ENCODE results near the gene FBXO28. TPM values are rescaled to one million over a fixed set of nuclear protein-coding genes. Genes with fewer than 3 reads are reported as not detected.

The FBXO28 gene
- total RNA-seq, 1 donor from 2014 or later = 24.3 TPM

GRCh38 chr1:224183591-224184312, 69.8 kb downstream of the FBXO28 start:
- H3K27ac Mint-ChIP-seq = peak overlapping the region; percentile 85
- H3K4me3 Mint-ChIP-seq (ENCODE audit: low read depth) = peak overlapping the region; percentile 93
- no peaks in the 10 kb centered on the region for H3K9me3 Mint-ChIP-seq
- intact Hi-C loops (cut with micrococcal nuclease) = loop anchor here (1.0 to 10.0 kb wide), 9 partner anchors 9 to 441 kb away; partner anchors contain the start of genes FBXO28 and WDR26
- peaks cover 44% of the 10 kb centered on the region for H3K4me1 Mint-ChIP-seq (ENCODE audit: low read depth)
- peak; percentile 60 for DNase-seq (ENCODE audit: low spot score)
- H3K36me3 Mint-ChIP-seq (ENCODE audit: low read depth) = peaks cover 39% of the 10 kb centered on the region
- H3K27me3 Mint-ChIP-seq (ENCODE audit: low read depth) = peaks cover 6% of the 10 kb centered on the region

GRCh38 chr1:224185208-224185607, 71.3 kb downstream of the FBXO28 start:
- Mint-ChIP-seq H3K27ac (peak overlapping the region; percentile 85), H3K36me3 (ENCODE audit: low read depth) (peaks cover 49% of the 10 kb centered on the region), H3K9me3 (no peaks in the 10 kb centered on the region), H3K27me3 (ENCODE audit: low read depth) (peaks cover 4% of the 10 kb centered on the region), H3K4me1 (ENCODE audit: low read depth) (peaks cover 49% of the 10 kb centered on the region), H3K4me3 (ENCODE audit: low read depth) (peak overlapping the region; percentile 93)
- intact Hi-C loops (cut with micrococcal nuclease) = loop anchor here (10.0 kb wide), 2 partner anchors 350 to 440 kb away; no protein-coding TSS in a partner anchor
- no peak for DNase-seq (ENCODE audit: low spot score)

DNA sequence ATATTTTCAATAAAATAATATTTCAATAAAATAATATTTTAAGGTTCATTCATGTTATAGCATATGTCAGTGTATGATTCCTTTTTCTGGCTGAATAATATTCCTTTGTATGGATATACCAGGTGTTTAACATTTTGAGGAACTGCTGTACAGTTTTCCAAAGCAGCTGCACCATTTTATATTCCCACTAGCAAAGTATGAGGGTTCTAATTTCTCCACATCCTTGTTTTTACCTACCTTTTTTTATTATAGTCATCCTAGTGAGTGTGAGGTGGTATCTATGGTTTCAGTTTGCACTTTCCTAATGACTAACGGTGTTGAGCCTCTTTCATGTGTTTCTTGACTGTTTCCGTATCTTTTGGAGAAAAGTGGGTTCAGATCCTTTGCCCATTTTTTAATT, 74.4 kb downstream of the FBXO28 start:
- no peak for DNase-seq (ENCODE audit: low spot score)
- H3K4me3 Mint-ChIP-seq (ENCODE audit: low read depth) = peak overlapping the region; percentile 4
- peak overlapping the region; percentile 57 for H3K27ac Mint-ChIP-seq
- peaks cover 39% of the 10 kb centered on the region for H3K4me1 Mint-ChIP-seq (ENCODE audit: low read depth)
- H3K9me3 Mint-ChIP-seq = no peaks in the 10 kb centered on the region
- H3K36me3 Mint-ChIP-seq (ENCODE audit: low read depth) = peaks cover 61% of the 10 kb centered on the region
- intact Hi-C loops (cut with micrococcal nuclease) = loop anchor here (1.0 to 10.0 kb wide), 3 partner anchors 74 to 437 kb away; no protein-coding TSS in a partner anchor
- no peaks in the 10 kb centered on the region for H3K27me3 Mint-ChIP-seq (ENCODE audit: low read depth)

- Mint-ChIP-seq H3K27ac (peak overlapping the region; percentile 19), H3K4me1 (ENCODE audit: low read depth) (peaks cover 38% of the 10 kb centered on the region), H3K36me3 (ENCODE audit: low read depth) (peaks cover 65% of the 10 kb centered on the region), H3K27me3 (ENCODE audit: low read depth) (no peaks in the 10 kb centered on the region), H3K9me3 (no peaks in the 10 kb centered on the region), H3K4me3 (ENCODE audit: low read depth) (no peak overlapping the region)
- no peak for DNase-seq (ENCODE audit: low spot score)
- intact Hi-C loops (cut with micrococcal nuclease) = loop anchor here (10.0 kb wide), 2 partner anchors 355 to 435 kb away; no protein-coding TSS in a partner anchor
Measured at GRCh38 chr1:224189561-224189960, 75.7 kb downstream of the FBXO28 start.

DNA sequence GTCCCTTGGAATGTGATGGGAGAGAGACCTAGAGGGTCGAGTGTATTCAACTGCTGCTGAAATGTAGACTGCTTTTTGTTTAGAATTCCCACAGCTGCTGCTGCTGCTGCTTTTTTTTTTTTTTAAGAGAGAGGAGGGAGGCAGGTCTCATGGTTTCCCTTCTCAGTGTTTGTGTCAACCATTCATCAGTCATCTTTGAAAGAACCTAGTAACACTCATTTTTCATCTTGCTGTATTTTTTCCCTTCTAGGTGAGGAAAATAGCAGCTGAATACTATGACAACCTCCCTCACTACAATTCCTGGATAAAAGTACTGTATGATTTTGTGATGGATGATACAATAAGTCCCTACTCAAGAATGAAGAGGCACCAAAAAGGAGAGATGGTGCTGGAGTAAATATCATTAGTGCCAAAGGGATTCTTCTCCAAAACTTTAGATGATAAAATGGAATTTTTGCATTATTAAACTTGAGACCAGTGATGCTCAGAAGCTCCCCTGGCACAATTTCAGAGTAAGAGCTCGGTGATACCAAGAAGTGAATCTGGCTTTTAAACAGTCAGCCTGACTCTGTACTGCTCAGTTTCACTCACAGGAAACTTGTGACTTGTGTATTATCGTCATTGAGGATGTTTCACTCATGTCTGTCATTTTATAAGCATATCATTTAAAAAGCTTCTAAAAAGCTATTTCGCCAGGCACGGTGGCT, 78.3 kb downstream of the FBXO28 start:
- H3K4me1 Mint-ChIP-seq (ENCODE audit: low read depth) = peaks cover 27% of the 10 kb centered on the region

DNA sequence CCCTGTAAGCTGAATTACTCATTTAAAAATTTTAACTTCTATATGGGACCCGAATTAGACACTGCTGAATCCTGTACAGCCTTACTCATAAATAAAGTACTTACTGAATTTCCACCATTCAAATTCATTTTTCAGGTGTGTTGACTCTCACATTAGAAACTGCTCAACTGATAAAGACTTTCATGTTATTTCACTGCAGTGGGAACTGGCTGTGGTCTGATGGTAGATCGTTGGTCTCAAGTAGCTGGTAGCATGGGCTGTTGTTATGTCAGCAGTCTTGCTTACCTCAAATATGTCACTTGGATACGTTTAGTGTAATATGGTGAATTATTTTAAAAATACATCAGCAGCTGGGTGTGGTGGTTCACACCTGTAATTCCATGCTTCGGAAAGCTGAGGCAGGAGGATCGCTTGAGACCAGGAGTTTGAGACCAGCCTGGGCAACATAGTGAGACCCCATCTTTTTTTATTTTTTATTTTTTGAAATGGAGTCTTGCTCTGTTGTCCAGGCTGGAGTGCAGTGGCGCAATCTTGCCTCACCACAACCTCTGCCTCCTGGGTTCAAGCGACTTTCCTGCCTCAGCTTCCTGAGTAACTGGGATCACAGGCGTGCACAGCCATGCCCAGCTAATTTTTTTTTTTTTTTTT, 79.5 kb downstream of the FBXO28 start:
- Mint-ChIP-seq H3K4me1 (ENCODE audit: low read depth) (peaks cover 24% of the 10 kb centered on the region), H3K36me3 (ENCODE audit: low read depth) (peaks cover 47% of the 10 kb centered on the region), H3K27ac (no peak overlapping the region), H3K4me3 (ENCODE audit: low read depth) (no peak overlapping the region), H3K27me3 (ENCODE audit: low read depth) (no peaks in the 10 kb centered on the region), H3K9me3 (no peaks in the 10 kb centered on the region)
- intact Hi-C loops (cut with micrococcal nuclease) = loop anchor here (2.0 kb wide), 1 partner anchor 73 kb away; no protein-coding TSS in a partner anchor
- DNase-seq (ENCODE audit: low spot score) = no peak

More for the DNA sequence above, 78.3 kb downstream of the FBXO28 start:
- Mint-ChIP-seq H3K36me3 (ENCODE audit: low read depth) (peaks cover 53% of the 10 kb centered on the region), H3K27ac (peak overlapping the region; percentile 89), H3K27me3 (ENCODE audit: low read depth) (no peaks in the 10 kb centered on the region), H3K4me3 (ENCODE audit: low read depth) (peak overlapping the region; percentile 13), H3K9me3 (no peaks in the 10 kb centered on the region)
- intact Hi-C loops (cut with micrococcal nuclease) = loop anchor here (1.0 to 2.0 kb wide), 2 partner anchors 8 to 75 kb away; no protein-coding TSS in a partner anchor
- DNase-seq (ENCODE audit: low spot score) = no peak

GRCh38 chr1:224196813-224197600, 83.1 kb downstream of the FBXO28 start:
- no peak overlapping the region for H3K27ac Mint-ChIP-seq
- H3K4me1 Mint-ChIP-seq (ENCODE audit: low read depth) = peaks cover 11% of the 10 kb centered on the region
- no peak overlapping the region for H3K4me3 Mint-ChIP-seq (ENCODE audit: low read depth)
- intact Hi-C loops (cut with micrococcal nuclease) = no loop called here
- H3K9me3 Mint-ChIP-seq = no peaks in the 10 kb centered on the region
- no peaks in the 10 kb centered on the region for H3K27me3 Mint-ChIP-seq (ENCODE audit: low read depth)
- DNase-seq (ENCODE audit: low spot score) = no peak
- peaks cover 29% of the 10 kb centered on the region for H3K36me3 Mint-ChIP-seq (ENCODE audit: low read depth)

GRCh38 chr1:224198572-224198971, 84.7 kb downstream of the FBXO28 start:
- no peak for DNase-seq (ENCODE audit: low spot score)
- no peak overlapping the region for H3K4me3 Mint-ChIP-seq (ENCODE audit: low read depth)
- no peak overlapping the region for H3K27ac Mint-ChIP-seq
- peaks cover 7% of the 10 kb centered on the region for H3K4me1 Mint-ChIP-seq (ENCODE audit: low read depth)
- H3K9me3 Mint-ChIP-seq = no peaks in the 10 kb centered on the region
- no peaks in the 10 kb centered on the region for H3K27me3 Mint-ChIP-seq (ENCODE audit: low read depth)
- intact Hi-C loops (cut with micrococcal nuclease) = no loop called here
- peaks cover 19% of the 10 kb centered on the region for H3K36me3 Mint-ChIP-seq (ENCODE audit: low read depth)

GRCh38 chr1:224199679-224200078, 85.8 kb downstream of the FBXO28 start:
- DNase-seq (ENCODE audit: low spot score) = no peak
- Mint-ChIP-seq H3K9me3 (no peaks in the 10 kb centered on the region), H3K4me3 (ENCODE audit: low read depth) (no peak overlapping the region), H3K27ac (no peak overlapping the region), H3K4me1 (ENCODE audit: low read depth) (peaks cover 9% of the 10 kb centered on the region), H3K36me3 (ENCODE audit: low read depth) (peaks cover 11% of the 10 kb centered on the region), H3K27me3 (ENCODE audit: low read depth) (no peaks in the 10 kb centered on the region)
- intact Hi-C loops (cut with micrococcal nuclease) = no loop called here

DNA sequence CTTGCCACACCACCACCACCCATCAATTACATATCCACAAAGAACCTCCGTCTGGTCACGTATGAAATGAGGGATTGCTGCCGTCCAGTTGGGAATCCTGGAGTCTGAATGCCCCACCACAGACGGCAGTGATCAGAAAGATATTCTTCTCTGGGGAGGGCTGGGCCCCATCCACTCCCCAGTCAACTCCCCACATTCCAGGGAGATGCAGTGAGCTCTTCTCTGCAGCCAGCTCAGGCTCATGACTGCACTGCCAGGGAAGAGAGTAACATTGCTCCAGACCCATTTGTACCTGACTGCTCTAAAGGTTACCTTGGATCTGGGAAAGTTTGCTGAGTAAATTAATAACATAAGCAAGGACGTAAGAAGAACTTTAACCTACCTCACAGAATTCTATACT, 87.5 kb downstream of the FBXO28 start:
- H3K36me3 Mint-ChIP-seq (ENCODE audit: low read depth) = peaks cover 4% of the 10 kb centered on the region
- DNase-seq (ENCODE audit: low spot score) = no peak
- peaks cover 16% of the 10 kb centered on the region for H3K4me1 Mint-ChIP-seq (ENCODE audit: low read depth)
- intact Hi-C loops (cut with micrococcal nuclease) = no loop called here
- H3K27ac Mint-ChIP-seq = no peak overlapping the region
- no peak overlapping the region for H3K4me3 Mint-ChIP-seq (ENCODE audit: low read depth)
- no peaks in the 10 kb centered on the region for H3K9me3 Mint-ChIP-seq
- no peaks in the 10 kb centered on the region for H3K27me3 Mint-ChIP-seq (ENCODE audit: low read depth)

DNA sequence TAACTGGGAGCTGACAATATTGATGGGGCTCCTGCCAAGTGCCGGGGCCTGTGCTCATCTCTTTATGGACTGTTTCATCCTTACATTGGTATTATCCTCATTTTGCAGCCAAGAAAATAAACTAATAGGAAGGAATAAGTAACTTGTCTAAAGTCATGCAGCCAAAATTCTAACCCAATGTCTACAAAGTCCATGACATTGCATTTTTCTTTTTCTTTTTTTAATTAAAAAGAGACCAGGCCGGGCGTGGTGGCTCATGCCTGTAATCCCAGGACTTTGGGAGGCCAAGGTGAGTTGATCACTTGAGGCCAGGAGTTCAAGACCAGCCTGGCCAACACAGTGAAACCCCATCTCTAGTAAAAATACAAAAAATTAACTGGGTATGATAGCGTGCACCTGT, 87.9 kb downstream of the FBXO28 start:
- no peaks in the 10 kb centered on the region for H3K27me3 Mint-ChIP-seq (ENCODE audit: low read depth)
- DNase-seq (ENCODE audit: low spot score) = no peak
- H3K36me3 Mint-ChIP-seq (ENCODE audit: low read depth) = peaks cover 4% of the 10 kb centered on the region
- no peaks in the 10 kb centered on the region for H3K9me3 Mint-ChIP-seq
- peaks cover 16% of the 10 kb centered on the region for H3K4me1 Mint-ChIP-seq (ENCODE audit: low read depth)
- intact Hi-C loops (cut with micrococcal nuclease) = no loop called here
- H3K4me3 Mint-ChIP-seq (ENCODE audit: low read depth) = no peak overlapping the region
- no peak overlapping the region for H3K27ac Mint-ChIP-seq
